Measurements from ENCODE around the gene GRIK1.

- no peak for TF ChIP-seq POLR2A (IDR thresholded peaks at IDR 0.05)
- TF ChIP-seq, protein P1, sequence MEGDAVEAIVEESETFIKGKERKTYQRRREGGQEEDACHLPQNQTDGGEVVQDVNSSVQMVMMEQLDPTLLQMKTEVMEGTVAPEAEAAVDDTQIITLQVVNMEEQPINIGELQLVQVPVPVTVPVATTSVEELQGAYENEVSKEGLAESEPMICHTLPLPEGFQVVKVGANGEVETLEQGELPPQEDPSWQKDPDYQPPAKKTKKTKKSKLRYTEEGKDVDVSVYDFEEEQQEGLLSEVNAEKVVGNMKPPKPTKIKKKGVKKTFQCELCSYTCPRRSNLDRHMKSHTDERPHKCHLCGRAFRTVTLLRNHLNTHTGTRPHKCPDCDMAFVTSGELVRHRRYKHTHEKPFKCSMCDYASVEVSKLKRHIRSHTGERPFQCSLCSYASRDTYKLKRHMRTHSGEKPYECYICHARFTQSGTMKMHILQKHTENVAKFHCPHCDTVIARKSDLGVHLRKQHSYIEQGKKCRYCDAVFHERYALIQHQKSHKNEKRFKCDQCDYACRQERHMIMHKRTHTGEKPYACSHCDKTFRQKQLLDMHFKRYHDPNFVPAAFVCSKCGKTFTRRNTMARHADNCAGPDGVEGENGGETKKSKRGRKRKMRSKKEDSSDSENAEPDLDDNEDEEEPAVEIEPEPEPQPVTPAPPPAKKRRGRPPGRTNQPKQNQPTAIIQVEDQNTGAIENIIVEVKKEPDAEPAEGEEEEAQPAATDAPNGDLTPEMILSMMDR (IDR thresholded peaks at IDR 0.05) = no peak
These were observed 214.6 kb downstream of the GRIK1 start for GRCh38 chr21:29725025-29725736.
